ENCODE measurements around the gene PPP1R13B. TPM values are rescaled to one million over a fixed set of nuclear protein-coding genes. Genes with fewer than 3 reads are reported as not detected.

Gene PPP1R13B
- total RNA-seq, 1 donor from 2014 or later = 2.5 TPM

DNA sequence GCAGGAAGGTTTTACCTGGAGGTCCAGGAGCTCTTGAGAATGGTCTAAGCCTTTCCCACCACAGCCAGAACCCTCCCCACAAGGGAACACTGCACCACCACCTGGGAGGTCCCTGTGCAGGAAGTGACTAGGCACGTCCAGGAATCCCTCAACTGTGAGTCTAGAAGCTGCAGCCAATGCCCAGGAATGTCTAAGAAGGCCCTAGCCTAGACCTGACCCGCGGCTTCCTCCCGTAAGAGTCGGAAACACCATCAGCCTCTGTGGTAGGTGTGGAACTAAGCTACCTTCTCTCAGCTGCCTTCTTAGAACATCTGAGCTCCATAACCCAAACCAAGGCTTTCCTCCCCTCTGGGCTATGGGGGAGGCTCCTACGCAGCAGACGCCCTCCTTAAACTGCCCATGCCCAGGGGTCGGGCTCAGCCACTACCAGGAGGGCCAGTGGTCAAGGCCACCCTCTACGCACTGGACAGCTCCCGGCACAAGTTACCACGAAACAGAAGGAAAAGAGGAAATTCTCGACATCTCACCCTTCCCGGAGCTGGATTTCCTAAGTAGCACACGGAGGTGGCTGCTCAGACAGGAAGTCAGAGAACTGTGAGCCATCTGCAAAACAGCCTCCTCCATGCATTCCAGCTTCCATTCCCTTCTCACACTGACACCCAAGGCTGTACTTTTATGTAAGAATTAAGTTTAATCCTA is 106.2 kb downstream of the PPP1R13B start:
- no peaks in the 10 kb centered on the region for H3K27me3 ChIP-seq
- no peak overlapping the region for H3K4me3 ChIP-seq
- Mint-ChIP-seq H3K27ac (no peak overlapping the region), H3K4me1 (peaks cover 4% of the 10 kb centered on the region), H3K27me3 (ENCODE audit: insufficient read depth, low read depth) (peaks cover 2% of the 10 kb centered on the region), H3K36me3 (peaks cover 15% of the 10 kb centered on the region), H3K4me3 (no peak overlapping the region), H3K9me3 (no peaks in the 10 kb centered on the region)
- peaks cover 2% of the 10 kb centered on the region for H4K20me1 ChIP-seq (ENCODE audit: low read depth)
- peaks cover 5% of the 10 kb centered on the region for H3K4me1 ChIP-seq
- H2AFZ ChIP-seq (replicated peaks) = no peak overlapping the region
- DNase-seq (ENCODE audit: low spot score) = no peak
- no peaks in the 10 kb centered on the region for H3F3A ChIP-seq (ENCODE audit: low read depth)
- no peaks in the 10 kb centered on the region for H3K9me3 ChIP-seq (ENCODE audit: low read depth)
- no peak overlapping the region for H3K4me2 ChIP-seq
- H3K79me2 ChIP-seq (ENCODE audit: low read depth) = no peaks in the 10 kb centered on the region
- no peak overlapping the region for H3K27ac ChIP-seq
- TF ChIP-seq EZH2phosphoT487 (IDR thresholded peaks at IDR 0.05) = no peak
- H3K36me3 ChIP-seq = no peaks in the 10 kb centered on the region
- no peak overlapping the region for H3K9ac ChIP-seq

DNA sequence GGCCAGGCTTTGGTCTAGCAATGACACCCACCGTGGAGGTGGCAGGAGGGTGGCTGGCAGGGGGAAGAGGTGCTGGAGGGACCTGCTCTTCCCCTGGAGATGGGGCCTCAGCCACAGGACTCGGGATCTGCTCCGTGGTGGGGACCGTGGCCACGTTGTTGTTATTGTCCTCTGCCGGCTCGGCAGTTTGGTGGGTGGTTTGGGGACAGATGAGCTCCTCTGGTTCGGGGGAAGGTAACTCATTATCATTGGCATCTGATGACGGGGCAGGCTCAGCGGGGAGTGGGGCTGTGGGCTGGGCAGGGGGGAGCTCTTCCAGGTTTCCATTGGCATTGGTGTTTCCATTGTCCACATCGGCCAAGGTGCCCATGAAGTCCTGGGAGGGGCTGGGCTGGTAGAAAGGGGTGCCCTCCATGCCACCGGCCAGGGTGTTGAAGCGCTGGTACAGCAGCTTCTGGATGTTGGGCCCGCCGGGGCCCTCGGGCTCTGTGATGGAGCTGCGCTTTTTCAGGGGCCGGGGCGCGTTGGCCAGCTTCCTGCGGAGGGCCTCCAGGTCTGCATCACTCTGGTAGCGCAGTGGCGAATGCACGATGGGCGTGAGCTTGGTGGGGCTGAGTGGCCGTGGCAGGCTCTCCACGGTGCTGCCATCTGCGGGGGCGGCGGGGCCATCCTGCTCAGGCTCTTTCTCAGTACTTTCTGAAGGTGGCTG is 107.4 kb downstream of the PPP1R13B start:
- Histone ChIP-seq H3K4me3 (no peak overlapping the region), H3K9ac (no peak overlapping the region)
- DNase-seq (ENCODE audit: low spot score) = no peak

DNA sequence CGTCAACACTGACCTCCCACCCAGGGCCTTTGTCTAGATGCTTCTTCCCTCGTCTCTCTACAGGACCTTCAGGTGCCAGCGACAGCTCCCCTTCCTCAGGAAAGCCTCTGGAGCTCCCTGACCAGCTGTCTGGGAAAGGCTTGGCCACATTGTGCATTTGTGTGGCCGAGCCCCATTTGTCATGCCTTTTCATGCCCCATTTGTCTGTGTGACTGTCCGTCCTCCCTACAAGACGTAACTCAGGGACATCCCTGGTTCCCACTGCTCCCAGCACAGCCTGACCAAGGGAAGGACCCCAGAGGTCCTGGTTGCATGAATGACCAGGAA is 107.9 kb downstream of the PPP1R13B start:
- Histone ChIP-seq H3K27me3 (no peaks in the 10 kb centered on the region), H2AFZ (replicated peaks) (no peak overlapping the region), H3F3A (ENCODE audit: low read depth) (no peaks in the 10 kb centered on the region), H4K20me1 (ENCODE audit: low read depth) (peaks cover 5% of the 10 kb centered on the region), H3K79me2 (ENCODE audit: low read depth) (no peaks in the 10 kb centered on the region), H3K4me1 (peaks cover 5% of the 10 kb centered on the region), H3K36me3 (no peaks in the 10 kb centered on the region), H3K4me3 (no peak overlapping the region), H3K9ac (no peak overlapping the region), H3K27ac (no peak overlapping the region), H3K9me3 (ENCODE audit: low read depth) (no peaks in the 10 kb centered on the region), H3K4me2 (no peak overlapping the region)
- H3K36me3 Mint-ChIP-seq = peaks cover 15% of the 10 kb centered on the region
- H3K9me3 Mint-ChIP-seq = no peaks in the 10 kb centered on the region
- no peak overlapping the region for H3K4me3 Mint-ChIP-seq
- peaks cover 4% of the 10 kb centered on the region for H3K4me1 Mint-ChIP-seq
- peaks cover 4% of the 10 kb centered on the region for H3K27me3 Mint-ChIP-seq (ENCODE audit: insufficient read depth, low read depth)
- no peak for DNase-seq (ENCODE audit: low spot score)
- peak overlapping the region; percentile 72 for H3K27ac Mint-ChIP-seq
- TF ChIP-seq EZH2phosphoT487 (IDR thresholded peaks at IDR 0.05) (no peak), EZH2 (IDR thresholded peaks at IDR 0.05) (no peak)
- TF ChIP-seq, protein P1, sequence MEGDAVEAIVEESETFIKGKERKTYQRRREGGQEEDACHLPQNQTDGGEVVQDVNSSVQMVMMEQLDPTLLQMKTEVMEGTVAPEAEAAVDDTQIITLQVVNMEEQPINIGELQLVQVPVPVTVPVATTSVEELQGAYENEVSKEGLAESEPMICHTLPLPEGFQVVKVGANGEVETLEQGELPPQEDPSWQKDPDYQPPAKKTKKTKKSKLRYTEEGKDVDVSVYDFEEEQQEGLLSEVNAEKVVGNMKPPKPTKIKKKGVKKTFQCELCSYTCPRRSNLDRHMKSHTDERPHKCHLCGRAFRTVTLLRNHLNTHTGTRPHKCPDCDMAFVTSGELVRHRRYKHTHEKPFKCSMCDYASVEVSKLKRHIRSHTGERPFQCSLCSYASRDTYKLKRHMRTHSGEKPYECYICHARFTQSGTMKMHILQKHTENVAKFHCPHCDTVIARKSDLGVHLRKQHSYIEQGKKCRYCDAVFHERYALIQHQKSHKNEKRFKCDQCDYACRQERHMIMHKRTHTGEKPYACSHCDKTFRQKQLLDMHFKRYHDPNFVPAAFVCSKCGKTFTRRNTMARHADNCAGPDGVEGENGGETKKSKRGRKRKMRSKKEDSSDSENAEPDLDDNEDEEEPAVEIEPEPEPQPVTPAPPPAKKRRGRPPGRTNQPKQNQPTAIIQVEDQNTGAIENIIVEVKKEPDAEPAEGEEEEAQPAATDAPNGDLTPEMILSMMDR (IDR thresholded peaks at IDR 0.05) = no peak

More for the DNA sequence above, 107.4 kb downstream of the PPP1R13B start:
- no peak overlapping the region for H3K4me3 Mint-ChIP-seq
- H3K9me3 Mint-ChIP-seq = no peaks in the 10 kb centered on the region
- H3K27ac ChIP-seq = no peak overlapping the region
- H3K27ac Mint-ChIP-seq = no peak overlapping the region
- TF ChIP-seq EZH2 (IDR thresholded peaks at IDR 0.05) (no peak), EZH2phosphoT487 (IDR thresholded peaks at IDR 0.05) (no peak)
- TF ChIP-seq, protein P1 (IDR thresholded peaks at IDR 0.05) = no peak
- H4K20me1 ChIP-seq (ENCODE audit: low read depth) = peaks cover 5% of the 10 kb centered on the region
- H2AFZ ChIP-seq (replicated peaks) = no peak overlapping the region
- no peaks in the 10 kb centered on the region for H3F3A ChIP-seq (ENCODE audit: low read depth)
- H3K9me3 ChIP-seq (ENCODE audit: low read depth) = no peaks in the 10 kb centered on the region
- H3K4me2 ChIP-seq = no peak overlapping the region
- H3K27me3 ChIP-seq = no peaks in the 10 kb centered on the region
- H3K36me3 ChIP-seq = no peaks in the 10 kb centered on the region
- peaks cover 5% of the 10 kb centered on the region for H3K4me1 ChIP-seq
- peaks cover 4% of the 10 kb centered on the region for H3K4me1 Mint-ChIP-seq
- no peaks in the 10 kb centered on the region for H3K79me2 ChIP-seq (ENCODE audit: low read depth)
- H3K27me3 Mint-ChIP-seq (ENCODE audit: insufficient read depth, low read depth) = peaks cover 4% of the 10 kb centered on the region
- H3K36me3 Mint-ChIP-seq = peaks cover 15% of the 10 kb centered on the region
